GM23338 (cell line): Measurements from ENCODE around the gene DNAJC7. TPM values are rescaled to one million over a fixed set of nuclear protein-coding genes. Genes with fewer than 3 reads are reported as not detected.

ENCODE experiments used
- ATAC-seq: fragments of 200-7000 bp; cut with Tn5 transposase; 3 replicates; pipeline ENCODE4 v1.9.1; 2020
- DNase-seq: peaks from one replicate; pipeline ENCODE4 v3.0.0-alpha.2; 2015; ENCODE audit warnings: low spot score
- H2AFZ ChIP-seq: fragments of 200-600 bp; sonication (generic); 2 replicates; pipeline ENCODE4 v1.8.0; 2016; ENCODE audit warnings: antibody characterized with exemption, mild to moderate bottlenecking, moderate library complexity
- H3F3A ChIP-seq: fragments of 200-600 bp; sonication (generic); replicated peaks from 2 replicates; pipeline ENCODE4 v1.8.0; 2017; ENCODE audit warnings: antibody characterized with exemption, mixed run types, low read depth
- H3K27ac ChIP-seq: fragments of 200-600 bp; sonication (generic); 2 replicates; pipeline ENCODE4 v1.6.1; 2016; ENCODE audit warnings: low read depth
- H3K27me3 ChIP-seq: fragments of 200-600 bp; sonication (generic); 2 replicates; pipeline ENCODE4 v1.8.0; 2016; ENCODE audit warnings: mild to moderate bottlenecking, mixed run types, moderate library complexity; ENCODE audit not compliant: insufficient read depth
- H3K36me3 ChIP-seq: fragments of 200-600 bp; sonication (generic); 2 replicates; pipeline ENCODE4 v1.8.0; 2016; ENCODE audit warnings: mild to moderate bottlenecking; ENCODE audit not compliant: insufficient read depth
- H3K4me1 ChIP-seq: fragments of 200-600 bp; sonication (generic); 2 replicates; pipeline ENCODE4 v1.8.0; 2016; ENCODE audit warnings: mild to moderate bottlenecking, moderate library complexity; ENCODE audit not compliant: insufficient read depth
- H3K4me2 ChIP-seq: fragments of 200-600 bp; sonication (generic); 2 replicates; pipeline ENCODE4 v1.7.1; 2017; ENCODE audit warnings: mixed run types
- H3K4me3 ChIP-seq: fragments of 200-600 bp; sonication (generic); 2 replicates; pipeline ENCODE4 v1.6.1; 2016; ENCODE audit warnings: mixed run types
- H3K79me2 ChIP-seq: fragments of 200-600 bp; sonication (generic); replicated peaks from 2 replicates; pipeline ENCODE4 v1.8.0; 2017; ENCODE audit warnings: mild to moderate bottlenecking; ENCODE audit not compliant: insufficient read depth
- H3K9me2 ChIP-seq: fragments of 200-600 bp; sonication (generic); 2 replicates; pipeline ENCODE4 v1.8.0; 2017; ENCODE audit not compliant: insufficient read depth
- H4K20me1 ChIP-seq: fragments of 200-600 bp; sonication (generic); replicated peaks from 2 replicates; pipeline ENCODE4 v1.8.0; 2017; ENCODE audit warnings: mild to moderate bottlenecking; ENCODE audit not compliant: insufficient read depth
- H3K27ac Mint-ChIP-seq: 2 replicates; pipeline ENCODE4 v1.8.0; 2020; ENCODE audit warnings: inconsistent platforms, mild to moderate bottlenecking, moderate library complexity, mixed read lengths
- H3K27me3 Mint-ChIP-seq: 3 replicates; pipeline ENCODE4 v1.8.0; 2022; ENCODE audit warnings: low read depth, mild to moderate bottlenecking, moderate library complexity, mixed read lengths, inconsistent platforms; ENCODE audit not compliant: insufficient read depth, poor library complexity
- H3K36me3 Mint-ChIP-seq: 3 replicates; pipeline ENCODE4 v1.8.0; 2021; ENCODE audit warnings: low read depth, mild to moderate bottlenecking, inconsistent platforms, moderate library complexity, mixed read lengths
- H3K4me1 Mint-ChIP-seq: 3 replicates; pipeline ENCODE4 v1.8.0; 2020; ENCODE audit warnings: mild to moderate bottlenecking, inconsistent platforms, mixed read lengths
- H3K4me3 Mint-ChIP-seq: 3 replicates; pipeline ENCODE4 v1.8.0; 2021; ENCODE audit warnings: moderate library complexity, mild to moderate bottlenecking, inconsistent platforms, mixed read lengths
- H3K9me3 Mint-ChIP-seq: 3 replicates; pipeline ENCODE4 v1.8.0; 2020; ENCODE audit warnings: moderate library complexity, mild to moderate bottlenecking, inconsistent platforms, mixed read lengths
- EZH2phosphoT487 ChIP-seq: fragments of 200-600 bp; sonication (generic); IDR thresholded peaks from one replicate; pipeline ENCODE4 v1.8.1; 2018; ENCODE audit warnings: antibody characterized with exemption; ENCODE audit not compliant: unreplicated experiment
- JUNB ChIP-seq: IDR thresholded peaks from one replicate; pipeline ENCODE4 v1.6.1; 2016; ENCODE audit warnings: antibody characterized with exemption; ENCODE audit not compliant: unreplicated experiment
- NANOG ChIP-seq: IDR thresholded peaks from 2 replicates; pipeline ENCODE4 v1.6.1; 2016; ENCODE audit warnings: antibody characterized with exemption, borderline replicate concordance
- POLR2AphosphoS5 ChIP-seq: IDR thresholded peaks from 2 replicates; pipeline ENCODE4 v1.6.1; 2016; ENCODE audit warnings: antibody characterized with exemption, low read depth
- ZNF114 ChIP-seq: fragments of 250-450 bp; sonication (Bioruptor Pico); IDR thresholded peaks from 2 replicates; pipeline ENCODE4 v1.5.0; 2020; ENCODE audit warnings: mild to moderate bottlenecking, moderate library complexity
- ZNF331 ChIP-seq: fragments of 250-450 bp; sonication (Bioruptor Pico); IDR thresholded peaks from 2 replicates; pipeline ENCODE4 v1.5.0; 2020; ENCODE audit warnings: low read depth, mild to moderate bottlenecking, moderate library complexity
- polyA plus RNA-seq: library from polyadenylated mRNA; unstranded; fragments of >200 nt; fragmentation: Nextera tagmentation; extraction: Ambion mirVana; gene quantifications from 2 replicates; pipeline ENCODE4 v1.2.1, GENCODE V29; 2016
- total RNA-seq: library from RNA; depleted of rRNA; stranded (reverse); fragments of >200 nt; shearing (Covaris generic); gene quantifications from 2 replicates; pipeline ENCODE4 v1.2.3, GENCODE V29; 2014
- TF ChIP-seq, protein P1 (sequence below): IDR thresholded peaks from 2 replicates; pipeline ENCODE4 v1.6.1; 2016; ENCODE audit warnings: antibody characterized with exemption
- TF ChIP-seq, protein P2 (sequence below): fragments of 250-450 bp; sonication (Bioruptor Pico); IDR thresholded peaks from 2 replicates; pipeline ENCODE4 v1.5.0; 2020; ENCODE audit warnings: mild to moderate bottlenecking, moderate library complexity
- TF ChIP-seq, protein P3 (sequence below), 2 experiments: fragments of 200-600 bp in 1 of 2; sonication (generic) in 1 of 2; conservative IDR thresholded peaks; 2 replicates each; pipeline versions ENCODE4 v1.5.1 to v1.6.1; 2016 to 2017; ENCODE audit warnings: antibody characterized with exemption in 2 of 2, low read depth in 2 of 2, mild to moderate bottlenecking in 2 of 2, moderate library complexity in 1 of 2

Gene DNAJC7
- total and polyA plus RNA-seq, 2 experiments from 2014 or later: 139 to 141 TPM

DNA sequence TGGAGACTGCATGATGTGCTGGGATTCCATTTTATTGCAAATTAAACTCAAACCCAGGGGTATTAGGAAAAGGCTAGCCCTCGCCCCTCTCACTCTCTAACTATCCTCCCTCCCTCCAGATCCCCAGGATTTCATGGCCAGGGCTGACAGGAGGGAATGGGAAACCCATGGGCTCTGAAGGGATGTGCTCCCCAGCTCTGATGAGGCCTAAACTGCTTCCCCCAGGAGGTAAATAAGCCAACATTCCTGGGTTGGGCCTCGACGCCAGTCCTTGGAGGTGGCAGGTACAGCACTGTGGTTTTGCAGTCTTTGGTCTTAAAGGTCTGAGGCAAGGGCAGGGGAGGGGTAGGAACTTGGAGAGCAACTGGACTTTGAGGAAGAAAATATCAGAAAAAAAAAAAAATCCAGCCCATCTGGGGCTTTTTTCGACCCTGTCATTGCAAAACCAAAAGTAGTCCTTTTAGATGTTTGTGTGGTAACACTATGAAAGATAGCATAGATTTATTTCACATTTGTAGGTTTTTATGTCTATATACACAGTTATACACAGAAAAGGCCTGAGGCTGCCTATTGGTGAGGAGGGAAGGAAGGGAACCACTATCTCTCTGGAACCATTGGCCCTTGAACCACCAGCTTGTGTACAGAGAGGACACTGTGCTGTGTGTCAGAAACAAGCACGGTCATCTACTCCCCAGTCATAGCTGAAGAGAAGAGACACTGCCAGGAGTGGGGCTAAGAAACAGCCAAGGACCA lies 21.2 kb upstream of the DNAJC7 start:
- Mint-ChIP-seq H3K4me1 (peaks cover 19% of the 10 kb centered on the region), H3K36me3 (no peaks in the 10 kb centered on the region; the same call in 2 of the 3 replicates), H3K9me3 (no peaks in the 10 kb centered on the region), H3K27me3 (peaks cover 5% of the 10 kb centered on the region), H3K4me3 (no peak overlapping the region), H3K27ac (no peak overlapping the region)
- H3K4me1 ChIP-seq: no peaks in the 10 kb centered on the region
- H3K27ac ChIP-seq: 0 out of 2 replicates have a peak overlapping the region, but pooled peaks have one; percentile 36
- no peaks in the 10 kb centered on the region for H3K36me3 ChIP-seq
- H3K79me2 ChIP-seq: no peaks in the 10 kb centered on the region
- no peaks in the 10 kb centered on the region for H3F3A ChIP-seq
- no peaks in the 10 kb centered on the region for H4K20me1 ChIP-seq
- TF ChIP-seq, protein P1, sequence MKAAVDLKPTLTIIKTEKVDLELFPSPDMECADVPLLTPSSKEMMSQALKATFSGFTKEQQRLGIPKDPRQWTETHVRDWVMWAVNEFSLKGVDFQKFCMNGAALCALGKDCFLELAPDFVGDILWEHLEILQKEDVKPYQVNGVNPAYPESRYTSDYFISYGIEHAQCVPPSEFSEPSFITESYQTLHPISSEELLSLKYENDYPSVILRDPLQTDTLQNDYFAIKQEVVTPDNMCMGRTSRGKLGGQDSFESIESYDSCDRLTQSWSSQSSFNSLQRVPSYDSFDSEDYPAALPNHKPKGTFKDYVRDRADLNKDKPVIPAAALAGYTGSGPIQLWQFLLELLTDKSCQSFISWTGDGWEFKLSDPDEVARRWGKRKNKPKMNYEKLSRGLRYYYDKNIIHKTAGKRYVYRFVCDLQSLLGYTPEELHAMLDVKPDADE: no peak
- TF ChIP-seq ZNF114 (CRISPR knock-in tag) (no peak), ZNF331 (CRISPR knock-in tag) (no peak), JUNB (no peak), EZH2phosphoT487 (no peak), NANOG (no peak), POLR2AphosphoS5 (no peak)
- TF ChIP-seq, protein P2, sequence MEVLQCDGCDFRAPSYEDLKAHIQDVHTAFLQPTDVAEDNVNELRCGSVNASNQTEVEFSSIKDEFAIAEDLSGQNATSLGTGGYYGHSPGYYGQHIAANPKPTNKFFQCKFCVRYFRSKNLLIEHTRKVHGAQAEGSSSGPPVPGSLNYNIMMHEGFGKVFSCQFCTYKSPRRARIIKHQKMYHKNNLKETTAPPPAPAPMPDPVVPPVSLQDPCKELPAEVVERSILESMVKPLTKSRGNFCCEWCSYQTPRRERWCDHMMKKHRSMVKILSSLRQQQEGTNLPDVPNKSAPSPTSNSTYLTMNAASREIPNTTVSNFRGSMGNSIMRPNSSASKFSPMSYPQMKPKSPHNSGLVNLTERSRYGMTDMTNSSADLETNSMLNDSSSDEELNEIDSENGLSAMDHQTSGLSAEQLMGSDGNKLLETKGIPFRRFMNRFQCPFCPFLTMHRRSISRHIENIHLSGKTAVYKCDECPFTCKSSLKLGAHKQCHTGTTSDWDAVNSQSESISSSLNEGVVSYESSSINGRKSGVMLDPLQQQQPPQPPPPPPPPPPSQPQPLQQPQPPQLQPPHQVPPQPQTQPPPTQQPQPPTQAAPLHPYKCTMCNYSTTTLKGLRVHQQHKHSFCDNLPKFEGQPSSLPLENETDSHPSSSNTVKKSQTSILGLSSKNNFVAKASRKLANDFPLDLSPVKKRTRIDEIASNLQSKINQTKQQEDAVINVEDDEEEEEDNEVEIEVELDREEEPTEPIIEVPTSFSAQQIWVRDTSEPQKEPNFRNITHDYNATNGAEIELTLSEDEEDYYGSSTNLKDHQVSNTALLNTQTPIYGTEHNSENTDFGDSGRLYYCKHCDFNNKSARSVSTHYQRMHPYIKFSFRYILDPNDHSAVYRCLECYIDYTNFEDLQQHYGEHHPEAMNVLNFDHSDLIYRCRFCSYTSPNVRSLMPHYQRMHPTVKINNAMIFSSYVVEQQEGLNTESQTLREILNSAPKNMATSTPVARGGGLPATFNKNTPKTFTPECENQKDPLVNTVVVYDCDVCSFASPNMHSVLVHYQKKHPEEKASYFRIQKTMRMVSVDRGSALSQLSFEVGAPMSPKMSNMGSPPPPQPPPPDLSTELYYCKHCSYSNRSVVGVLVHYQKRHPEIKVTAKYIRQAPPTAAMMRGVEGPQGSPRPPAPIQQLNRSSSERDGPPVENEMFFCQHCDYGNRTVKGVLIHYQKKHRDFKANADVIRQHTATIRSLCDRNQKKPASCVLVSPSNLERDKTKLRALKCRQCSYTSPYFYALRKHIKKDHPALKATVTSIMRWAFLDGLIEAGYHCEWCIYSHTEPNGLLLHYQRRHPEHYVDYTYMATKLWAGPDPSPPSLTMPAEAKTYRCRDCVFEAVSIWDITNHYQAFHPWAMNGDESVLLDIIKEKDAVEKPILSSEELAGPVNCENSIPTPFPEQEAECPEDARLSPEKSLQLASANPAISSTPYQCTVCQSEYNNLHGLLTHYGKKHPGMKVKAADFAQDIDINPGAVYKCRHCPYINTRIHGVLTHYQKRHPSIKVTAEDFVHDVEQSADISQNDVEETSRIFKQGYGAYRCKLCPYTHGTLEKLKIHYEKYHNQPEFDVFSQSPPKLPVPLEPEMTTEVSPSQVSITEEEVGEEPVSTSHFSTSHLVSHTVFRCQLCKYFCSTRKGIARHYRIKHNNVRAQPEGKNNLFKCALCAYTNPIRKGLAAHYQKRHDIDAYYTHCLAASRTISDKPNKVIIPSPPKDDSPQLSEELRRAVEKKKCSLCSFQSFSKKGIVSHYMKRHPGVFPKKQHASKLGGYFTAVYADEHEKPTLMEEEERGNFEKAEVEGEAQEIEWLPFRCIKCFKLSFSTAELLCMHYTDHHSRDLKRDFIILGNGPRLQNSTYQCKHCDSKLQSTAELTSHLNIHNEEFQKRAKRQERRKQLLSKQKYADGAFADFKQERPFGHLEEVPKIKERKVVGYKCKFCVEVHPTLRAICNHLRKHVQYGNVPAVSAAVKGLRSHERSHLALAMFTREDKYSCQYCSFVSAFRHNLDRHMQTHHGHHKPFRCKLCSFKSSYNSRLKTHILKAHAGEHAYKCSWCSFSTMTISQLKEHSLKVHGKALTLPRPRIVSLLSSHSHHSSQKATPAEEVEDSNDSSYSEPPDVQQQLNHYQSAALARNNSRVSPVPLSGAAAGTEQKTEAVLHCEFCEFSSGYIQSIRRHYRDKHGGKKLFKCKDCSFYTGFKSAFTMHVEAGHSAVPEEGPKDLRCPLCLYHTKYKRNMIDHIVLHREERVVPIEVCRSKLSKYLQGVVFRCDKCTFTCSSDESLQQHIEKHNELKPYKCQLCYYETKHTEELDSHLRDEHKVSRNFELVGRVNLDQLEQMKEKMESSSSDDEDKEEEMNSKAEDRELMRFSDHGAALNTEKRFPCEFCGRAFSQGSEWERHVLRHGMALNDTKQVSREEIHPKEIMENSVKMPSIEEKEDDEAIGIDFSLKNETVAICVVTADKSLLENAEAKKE (CRISPR knock-in tag): no peak
- TF ChIP-seq, protein P3, sequence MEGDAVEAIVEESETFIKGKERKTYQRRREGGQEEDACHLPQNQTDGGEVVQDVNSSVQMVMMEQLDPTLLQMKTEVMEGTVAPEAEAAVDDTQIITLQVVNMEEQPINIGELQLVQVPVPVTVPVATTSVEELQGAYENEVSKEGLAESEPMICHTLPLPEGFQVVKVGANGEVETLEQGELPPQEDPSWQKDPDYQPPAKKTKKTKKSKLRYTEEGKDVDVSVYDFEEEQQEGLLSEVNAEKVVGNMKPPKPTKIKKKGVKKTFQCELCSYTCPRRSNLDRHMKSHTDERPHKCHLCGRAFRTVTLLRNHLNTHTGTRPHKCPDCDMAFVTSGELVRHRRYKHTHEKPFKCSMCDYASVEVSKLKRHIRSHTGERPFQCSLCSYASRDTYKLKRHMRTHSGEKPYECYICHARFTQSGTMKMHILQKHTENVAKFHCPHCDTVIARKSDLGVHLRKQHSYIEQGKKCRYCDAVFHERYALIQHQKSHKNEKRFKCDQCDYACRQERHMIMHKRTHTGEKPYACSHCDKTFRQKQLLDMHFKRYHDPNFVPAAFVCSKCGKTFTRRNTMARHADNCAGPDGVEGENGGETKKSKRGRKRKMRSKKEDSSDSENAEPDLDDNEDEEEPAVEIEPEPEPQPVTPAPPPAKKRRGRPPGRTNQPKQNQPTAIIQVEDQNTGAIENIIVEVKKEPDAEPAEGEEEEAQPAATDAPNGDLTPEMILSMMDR (conservative IDR thresholded peaks at IDR 0.05; ENCODE audit: low read depth in 2 of 2): no peak
- ATAC-seq (peak; percentile 17), DNase-seq (no peak)
- H3K27me3 ChIP-seq: no peaks in the 10 kb centered on the region
- no peak overlapping the region for H2AFZ ChIP-seq
- H3K4me2 ChIP-seq: no peak overlapping the region
- no peak overlapping the region for H3K4me3 ChIP-seq
- no peaks in the 10 kb centered on the region for H3K9me2 ChIP-seq
